Peyer's patch (tissue), 4 donors: ENCODE measurements around the gene NRG3.

ENCODE experiments used
- CTCF ChIP-seq, 6 experiments: fragments of 450-650 bp in 4 of 6; fragments of 200-600 bp in 2 of 6; sonication (generic) in 1 of 6; IDR thresholded peaks; one replicate each; pipeline ENCODE4 v1.5.1; 2017 to 2019; ENCODE audit warnings: antibody characterized with exemption in 6 of 6, mild to moderate bottlenecking in 3 of 6, moderate library complexity in 1 of 6
- POLR2A ChIP-seq, 2 donors: fragments of 450-650 bp; IDR thresholded peaks; one replicate each; pipeline ENCODE4 v1.5.1; 2017; ENCODE audit warnings: antibody characterized with exemption in 2 of 2, mild to moderate bottlenecking in 2 of 2, moderate library complexity in 2 of 2

DNA sequence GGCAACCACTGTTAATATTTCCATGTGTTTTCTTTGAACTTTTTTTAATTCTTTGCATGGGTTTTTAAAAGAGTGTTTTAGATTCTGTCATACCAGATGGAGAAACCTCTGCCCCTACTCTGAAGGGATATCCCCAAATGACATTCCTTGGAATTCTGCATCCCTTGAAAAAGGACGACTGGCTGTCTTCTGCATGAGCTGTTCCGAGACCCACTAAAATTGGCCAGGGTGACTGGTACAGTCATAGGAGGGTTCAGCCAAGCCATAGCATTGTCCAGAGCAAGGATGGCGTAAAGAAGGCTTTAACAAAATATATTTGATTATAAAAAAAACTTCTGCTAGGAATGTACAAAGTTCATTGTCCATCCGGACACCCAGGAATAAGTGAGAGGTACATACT is 952.9 kb downstream of the NRG3 start:
- TF ChIP-seq CTCF (IDR thresholded peaks at IDR 0.05) = no peak
- TF ChIP-seq POLR2A (IDR thresholded peaks at IDR 0.05) = no peak
